WTC11 (cell line): Measurements from ENCODE around the gene HDHD5. TPM values are rescaled to one million over a fixed set of nuclear protein-coding genes. Genes with fewer than 3 reads are reported as not detected.
A peak's percentile ranks its signal among the peaks of the same experiment; 100 is the strongest.

Experiments used
- ATAC-seq: fragments of 200-7000 bp; cut with Tn5 transposase; 2 replicates; pipeline ENCODE4 v1.10.0; 2021; ENCODE audit warnings: mild to moderate bottlenecking, moderate library complexity
- CTCF ChIA-PET: fragments of 300-600 bp; sonication (Branson Sonifier 250); formaldehyde crosslinking; loops from one replicate; lab custom pipeline; 2021; ENCODE audit warnings: antibody characterized with exemption; lab: Charles Lee
- POLR2A ChIA-PET: fragments of 350-600 bp; sonication (Branson Sonifier 250); formaldehyde crosslinking; loops from one replicate; lab custom pipeline; 2021; ENCODE audit warnings: antibody characterized with exemption; lab: Charles Lee
- DNase-seq: peaks from one replicate; pipeline ENCODE4 v3.0.0; 2021; ENCODE audit warnings: low spot score
- H3K27ac Mint-ChIP-seq: 2 replicates; pipeline ENCODE4 v1.8.0; 2021; ENCODE audit warnings: mixed read lengths
- H3K27me3 Mint-ChIP-seq: 2 replicates; pipeline ENCODE4 v1.8.0; 2021; ENCODE audit warnings: low read depth, mild to moderate bottlenecking, moderate library complexity, mixed read lengths
- H3K36me3 Mint-ChIP-seq: 2 replicates; pipeline ENCODE4 v1.8.0; 2021; ENCODE audit warnings: mixed read lengths
- H3K4me1 Mint-ChIP-seq: 2 replicates; pipeline ENCODE4 v1.8.0; 2022; ENCODE audit warnings: mixed read lengths
- H3K4me3 Mint-ChIP-seq: 2 replicates; pipeline ENCODE4 v1.8.0; 2021; ENCODE audit warnings: mild to moderate bottlenecking, moderate library complexity, mixed read lengths
- H3K9me3 Mint-ChIP-seq: 2 replicates; pipeline ENCODE4 v1.8.0; 2021; ENCODE audit warnings: mixed read lengths
- ATF1 ChIP-seq: sonication (generic); formaldehyde crosslinking; IDR thresholded peaks from 2 replicates; pipeline ENCODE4 v1.8.1; 2023; ENCODE audit warnings: mild to moderate bottlenecking, moderate library complexity, missing genetic modification reagents
- CBFB ChIP-seq: sonication (generic); formaldehyde crosslinking; IDR thresholded peaks from 2 replicates; pipeline ENCODE4 v1.8.1; 2022; ENCODE audit warnings: mild to moderate bottlenecking, low read depth, missing genetic modification reagents
- ESRRA ChIP-seq: sonication (generic); formaldehyde crosslinking; IDR thresholded peaks from 2 replicates; pipeline ENCODE4 v1.8.1; 2022; ENCODE audit warnings: mild to moderate bottlenecking, missing genetic modification reagents, borderline replicate concordance
- FOXJ3 ChIP-seq: sonication (generic); formaldehyde crosslinking; IDR thresholded peaks from 2 replicates; pipeline ENCODE4 v1.9.0; 2021; ENCODE audit warnings: missing genetic modification reagents, mild to moderate bottlenecking, borderline replicate concordance
- HMGA2 ChIP-seq: fragments of 250-450 bp; sonication (Bioruptor Pico); IDR thresholded peaks from 2 replicates; pipeline ENCODE4 v1.4.0; 2021; ENCODE audit warnings: mild to moderate bottlenecking, moderate library complexity
- JUN ChIP-seq: sonication (generic); formaldehyde crosslinking; IDR thresholded peaks from 2 replicates; pipeline ENCODE4 v1.8.0; 2023; ENCODE audit warnings: mild to moderate bottlenecking, missing genetic modification reagents
- NFATC4 ChIP-seq: fragments of 250-450 bp; sonication (Bioruptor Pico); IDR thresholded peaks from 2 replicates; pipeline ENCODE4 v1.9.0; 2021; ENCODE audit warnings: mild to moderate bottlenecking
- NR2C2 ChIP-seq: sonication (generic); formaldehyde crosslinking; IDR thresholded peaks from 2 replicates; pipeline ENCODE4 v1.8.0; 2022; ENCODE audit warnings: mild to moderate bottlenecking, missing genetic modification reagents
- OVOL2 ChIP-seq: fragments of 250-450 bp; sonication (Bioruptor Pico); IDR thresholded peaks from 2 replicates; pipeline ENCODE4 v1.9.0; 2021; ENCODE audit warnings: mild to moderate bottlenecking, borderline replicate concordance
- SMAD4 ChIP-seq: sonication (generic); formaldehyde crosslinking; IDR thresholded peaks from 2 replicates; pipeline ENCODE4 v1.8.0; 2022; ENCODE audit warnings: mild to moderate bottlenecking, missing genetic modification reagents
- SOX15 ChIP-seq: fragments of 250-450 bp; sonication (Bioruptor Pico); IDR thresholded peaks from 2 replicates; pipeline ENCODE4 v1.9.0; 2021; ENCODE audit warnings: mild to moderate bottlenecking
- ZBTB21 ChIP-seq: sonication (generic); formaldehyde crosslinking; IDR thresholded peaks from 2 replicates; pipeline ENCODE4 v1.8.1; 2023; ENCODE audit warnings: mild to moderate bottlenecking, missing genetic modification reagents, borderline replicate concordance
- ZNF232 ChIP-seq: sonication (generic); formaldehyde crosslinking; IDR thresholded peaks from 2 replicates; pipeline ENCODE4 v1.8.0; 2022; ENCODE audit warnings: mild to moderate bottlenecking, missing genetic modification reagents
- total RNA-seq: library from RNA; stranded (reverse); gene quantifications from 3 replicates; pipeline ENCODE4 v1.2.3, GENCODE V29; 2021
- TF ChIP-seq, protein P1 (sequence below): sonication (generic); formaldehyde crosslinking; IDR thresholded peaks from 2 replicates; pipeline ENCODE4 v1.8.1; 2022; ENCODE audit warnings: mild to moderate bottlenecking, missing genetic modification reagents, moderate library complexity, borderline replicate concordance
- TF ChIP-seq, protein P2 (sequence below): sonication (generic); formaldehyde crosslinking; IDR thresholded peaks from 2 replicates; pipeline ENCODE4 v1.8.1; 2023; ENCODE audit warnings: mild to moderate bottlenecking, missing genetic modification reagents, borderline replicate concordance
- TF ChIP-seq, protein P3 (sequence below): sonication (generic); formaldehyde crosslinking; IDR thresholded peaks from 2 replicates; pipeline ENCODE4 v1.8.0; 2022; ENCODE audit warnings: mild to moderate bottlenecking, missing genetic modification reagents
- TF ChIP-seq, protein P4 (sequence below): fragments of 250-450 bp; sonication (Bioruptor Pico); IDR thresholded peaks from 2 replicates; pipeline ENCODE4 v1.9.0; 2021; ENCODE audit warnings: mild to moderate bottlenecking
- TF ChIP-seq, protein P5 (sequence below): sonication (generic); formaldehyde crosslinking; IDR thresholded peaks from 2 replicates; pipeline ENCODE4 v1.8.1; 2022; ENCODE audit warnings: missing genetic modification reagents, borderline replicate concordance
- TF ChIP-seq, protein P6 (sequence below): sonication (generic); formaldehyde crosslinking; IDR thresholded peaks from 2 replicates; pipeline ENCODE4 v1.8.1; 2023; ENCODE audit warnings: mild to moderate bottlenecking, missing genetic modification reagents, moderate library complexity
- TF ChIP-seq, protein P7 (sequence below): sonication (generic); formaldehyde crosslinking; IDR thresholded peaks from 2 replicates; pipeline ENCODE4 v1.8.0; 2022; ENCODE audit warnings: mild to moderate bottlenecking, missing genetic modification reagents
- TF ChIP-seq, protein P8 (sequence below): sonication (generic); formaldehyde crosslinking; conservative IDR thresholded peaks from 2 replicates; pipeline ENCODE4 v1.8.1; 2022; ENCODE audit warnings: mild to moderate bottlenecking, missing genetic modification reagents
- TF ChIP-seq, protein P9 (sequence below): sonication (generic); formaldehyde crosslinking; IDR thresholded peaks from 2 replicates; pipeline ENCODE4 v1.8.1; 2023; ENCODE audit warnings: mild to moderate bottlenecking, moderate library complexity, missing genetic modification reagents

Gene HDHD5
- total RNA-seq, 1 experiment from 2014 or later, result 84.0 TPM

DNA sequence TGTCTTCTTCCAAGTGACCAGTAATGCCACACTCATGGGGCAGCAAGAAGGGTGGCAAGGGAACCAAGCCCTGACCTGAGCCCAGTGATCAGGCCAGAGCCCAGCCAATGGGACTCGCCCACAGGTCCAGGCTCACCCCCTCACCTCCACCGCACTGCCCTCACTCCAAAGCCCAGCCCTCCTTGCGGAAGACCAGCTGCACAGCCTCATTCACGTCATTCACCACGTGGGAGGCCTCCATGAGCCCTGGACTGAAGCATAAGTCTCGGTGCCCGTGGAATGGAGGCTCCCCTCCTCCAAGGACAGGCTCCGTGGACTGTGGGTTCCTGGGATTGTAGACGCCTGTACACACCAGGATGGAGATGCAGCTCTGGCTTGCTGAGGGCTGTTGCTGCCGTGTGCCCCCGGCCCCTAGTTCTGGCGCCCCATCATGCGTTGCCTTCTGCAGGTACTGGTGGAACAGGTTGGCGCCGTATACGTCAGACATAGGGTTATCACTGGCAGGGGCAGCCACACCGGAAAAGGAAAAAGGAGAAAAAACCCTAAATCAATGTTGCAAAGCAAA, 21.1 kb downstream of the HDHD5 start:
- no peak for ATAC-seq

DNA sequence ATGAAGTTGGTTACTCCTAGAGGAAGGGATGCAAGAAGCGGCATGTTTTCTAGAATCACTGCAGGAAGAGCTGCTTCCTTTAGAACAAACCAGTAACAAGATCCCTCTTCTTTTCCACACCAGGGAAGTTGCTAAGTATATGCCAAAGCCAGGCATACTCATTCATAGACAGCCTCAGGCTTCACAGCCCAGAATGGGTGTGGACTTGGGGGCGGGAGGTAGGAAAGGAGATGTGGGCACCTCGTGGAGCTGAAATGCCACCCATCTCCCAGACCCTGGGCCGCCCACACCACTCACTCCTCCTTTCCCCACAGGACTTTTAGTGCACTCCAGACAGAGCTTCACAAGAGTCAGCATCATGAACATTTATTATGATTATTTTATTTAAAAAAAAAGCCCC, 21.9 kb downstream of the HDHD5 start:
- ATAC-seq (no peak), DNase-seq (no peak)
- H3K9me3 Mint-ChIP-seq, result no peaks in the 10 kb centered on the region
- H3K4me1 Mint-ChIP-seq, result 0 out of 2 replicates have a peak, but pooled peaks cover 2% of the 10 kb centered on the region
- POLR2A ChIA-PET, result no interaction called here
- H3K27me3 Mint-ChIP-seq, result no peaks in the 10 kb centered on the region
- H3K4me3 Mint-ChIP-seq, result no peak overlapping the region
- no peak overlapping the region for H3K27ac Mint-ChIP-seq
- H3K36me3 Mint-ChIP-seq, result peaks cover 36% of the 10 kb centered on the region
- CTCF ChIA-PET, result interaction anchor here (0.6 to 1.3 kb wide), 2 partner anchors 35 to 472 kb away, joined by 3 to 4 read pairs; no protein-coding TSS in a partner anchor
- no peak for TF ChIP-seq NFATC4 (CRISPR knock-in tag)
- no peak for TF ChIP-seq ZBTB21 (CRISPR knock-in tag)
- no peak for TF ChIP-seq OVOL2
- TF ChIP-seq, protein P1, sequence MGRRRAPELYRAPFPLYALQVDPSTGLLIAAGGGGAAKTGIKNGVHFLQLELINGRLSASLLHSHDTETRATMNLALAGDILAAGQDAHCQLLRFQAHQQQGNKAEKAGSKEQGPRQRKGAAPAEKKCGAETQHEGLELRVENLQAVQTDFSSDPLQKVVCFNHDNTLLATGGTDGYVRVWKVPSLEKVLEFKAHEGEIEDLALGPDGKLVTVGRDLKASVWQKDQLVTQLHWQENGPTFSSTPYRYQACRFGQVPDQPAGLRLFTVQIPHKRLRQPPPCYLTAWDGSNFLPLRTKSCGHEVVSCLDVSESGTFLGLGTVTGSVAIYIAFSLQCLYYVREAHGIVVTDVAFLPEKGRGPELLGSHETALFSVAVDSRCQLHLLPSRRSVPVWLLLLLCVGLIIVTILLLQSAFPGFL (CRISPR knock-in tag), result no peak
- TF ChIP-seq, protein P2, sequence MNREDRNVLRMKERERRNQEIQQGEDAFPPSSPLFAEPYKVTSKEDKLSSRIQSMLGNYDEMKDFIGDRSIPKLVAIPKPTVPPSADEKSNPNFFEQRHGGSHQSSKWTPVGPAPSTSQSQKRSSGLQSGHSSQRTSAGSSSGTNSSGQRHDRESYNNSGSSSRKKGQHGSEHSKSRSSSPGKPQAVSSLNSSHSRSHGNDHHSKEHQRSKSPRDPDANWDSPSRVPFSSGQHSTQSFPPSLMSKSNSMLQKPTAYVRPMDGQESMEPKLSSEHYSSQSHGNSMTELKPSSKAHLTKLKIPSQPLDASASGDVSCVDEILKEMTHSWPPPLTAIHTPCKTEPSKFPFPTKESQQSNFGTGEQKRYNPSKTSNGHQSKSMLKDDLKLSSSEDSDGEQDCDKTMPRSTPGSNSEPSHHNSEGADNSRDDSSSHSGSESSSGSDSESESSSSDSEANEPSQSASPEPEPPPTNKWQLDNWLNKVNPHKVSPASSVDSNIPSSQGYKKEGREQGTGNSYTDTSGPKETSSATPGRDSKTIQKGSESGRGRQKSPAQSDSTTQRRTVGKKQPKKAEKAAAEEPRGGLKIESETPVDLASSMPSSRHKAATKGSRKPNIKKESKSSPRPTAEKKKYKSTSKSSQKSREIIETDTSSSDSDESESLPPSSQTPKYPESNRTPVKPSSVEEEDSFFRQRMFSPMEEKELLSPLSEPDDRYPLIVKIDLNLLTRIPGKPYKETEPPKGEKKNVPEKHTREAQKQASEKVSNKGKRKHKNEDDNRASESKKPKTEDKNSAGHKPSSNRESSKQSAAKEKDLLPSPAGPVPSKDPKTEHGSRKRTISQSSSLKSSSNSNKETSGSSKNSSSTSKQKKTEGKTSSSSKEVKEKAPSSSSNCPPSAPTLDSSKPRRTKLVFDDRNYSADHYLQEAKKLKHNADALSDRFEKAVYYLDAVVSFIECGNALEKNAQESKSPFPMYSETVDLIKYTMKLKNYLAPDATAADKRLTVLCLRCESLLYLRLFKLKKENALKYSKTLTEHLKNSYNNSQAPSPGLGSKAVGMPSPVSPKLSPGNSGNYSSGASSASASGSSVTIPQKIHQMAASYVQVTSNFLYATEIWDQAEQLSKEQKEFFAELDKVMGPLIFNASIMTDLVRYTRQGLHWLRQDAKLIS (CRISPR knock-in tag), result no peak
- TF ChIP-seq NR2C2 (CRISPR knock-in tag), result no peak
- TF ChIP-seq, protein P3, sequence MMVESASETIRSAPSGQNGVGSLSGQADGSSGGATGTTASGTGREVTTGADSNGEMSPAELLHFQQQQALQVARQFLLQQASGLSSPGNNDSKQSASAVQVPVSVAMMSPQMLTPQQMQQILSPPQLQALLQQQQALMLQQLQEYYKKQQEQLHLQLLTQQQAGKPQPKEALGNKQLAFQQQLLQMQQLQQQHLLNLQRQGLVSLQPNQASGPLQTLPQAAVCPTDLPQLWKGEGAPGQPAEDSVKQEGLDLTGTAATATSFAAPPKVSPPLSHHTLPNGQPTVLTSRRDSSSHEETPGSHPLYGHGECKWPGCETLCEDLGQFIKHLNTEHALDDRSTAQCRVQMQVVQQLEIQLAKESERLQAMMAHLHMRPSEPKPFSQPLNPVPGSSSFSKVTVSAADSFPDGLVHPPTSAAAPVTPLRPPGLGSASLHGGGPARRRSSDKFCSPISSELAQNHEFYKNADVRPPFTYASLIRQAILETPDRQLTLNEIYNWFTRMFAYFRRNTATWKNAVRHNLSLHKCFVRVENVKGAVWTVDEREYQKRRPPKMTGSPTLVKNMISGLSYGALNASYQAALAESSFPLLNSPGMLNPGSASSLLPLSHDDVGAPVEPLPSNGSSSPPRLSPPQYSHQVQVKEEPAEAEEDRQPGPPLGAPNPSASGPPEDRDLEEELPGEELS (CRISPR knock-in tag), result no peak
- no peak for TF ChIP-seq SOX15 (CRISPR knock-in tag)
- TF ChIP-seq HMGA2 (CRISPR knock-in tag), result no peak
- TF ChIP-seq ESRRA (CRISPR knock-in tag), result no peak
- no peak for TF ChIP-seq SMAD4
- no peak for TF ChIP-seq JUN (CRISPR knock-in tag)
- TF ChIP-seq, protein P4, sequence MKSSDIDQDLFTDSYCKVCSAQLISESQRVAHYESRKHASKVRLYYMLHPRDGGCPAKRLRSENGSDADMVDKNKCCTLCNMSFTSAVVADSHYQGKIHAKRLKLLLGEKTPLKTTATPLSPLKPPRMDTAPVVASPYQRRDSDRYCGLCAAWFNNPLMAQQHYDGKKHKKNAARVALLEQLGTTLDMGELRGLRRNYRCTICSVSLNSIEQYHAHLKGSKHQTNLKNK, result no peak

More for the DNA sequence above, 21.1 kb downstream of the HDHD5 start:
- H3K27me3 Mint-ChIP-seq, result no peaks in the 10 kb centered on the region
- 0 out of 2 replicates have a peak overlapping the region, but pooled peaks have one; percentile 26 for H3K27ac Mint-ChIP-seq
- peaks cover 44% of the 10 kb centered on the region for H3K36me3 Mint-ChIP-seq
- no peak for DNase-seq
- 0 out of 2 replicates have a peak, but pooled peaks cover 2% of the 10 kb centered on the region for H3K4me1 Mint-ChIP-seq
- no peaks in the 10 kb centered on the region for H3K9me3 Mint-ChIP-seq
- POLR2A ChIA-PET, result no interaction called here
- H3K4me3 Mint-ChIP-seq, result no peak overlapping the region
- CTCF ChIA-PET, result interaction anchor here (0.6 to 1.5 kb wide), 3 partner anchors 18 to 138 kb away, joined by 3 to 7 read pairs (median 4); no protein-coding TSS in a partner anchor
- no peak for TF ChIP-seq ATF1 (CRISPR knock-in tag)
- no peak for TF ChIP-seq ZNF232 (CRISPR knock-in tag)
- TF ChIP-seq, protein P5, sequence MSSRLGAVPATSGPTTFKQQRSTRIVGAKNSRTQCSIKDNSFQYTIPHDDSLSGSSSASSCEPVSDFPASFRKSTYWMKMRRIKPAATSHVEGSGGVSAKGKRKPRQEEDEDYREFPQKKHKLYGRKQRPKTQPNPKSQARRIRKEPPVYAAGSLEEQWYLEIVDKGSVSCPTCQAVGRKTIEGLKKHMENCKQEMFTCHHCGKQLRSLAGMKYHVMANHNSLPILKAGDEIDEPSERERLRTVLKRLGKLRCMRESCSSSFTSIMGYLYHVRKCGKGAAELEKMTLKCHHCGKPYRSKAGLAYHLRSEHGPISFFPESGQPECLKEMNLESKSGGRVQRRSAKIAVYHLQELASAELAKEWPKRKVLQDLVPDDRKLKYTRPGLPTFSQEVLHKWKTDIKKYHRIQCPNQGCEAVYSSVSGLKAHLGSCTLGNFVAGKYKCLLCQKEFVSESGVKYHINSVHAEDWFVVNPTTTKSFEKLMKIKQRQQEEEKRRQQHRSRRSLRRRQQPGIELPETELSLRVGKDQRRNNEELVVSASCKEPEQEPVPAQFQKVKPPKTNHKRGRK (CRISPR knock-in tag), result no peak
- TF ChIP-seq, protein P6, sequence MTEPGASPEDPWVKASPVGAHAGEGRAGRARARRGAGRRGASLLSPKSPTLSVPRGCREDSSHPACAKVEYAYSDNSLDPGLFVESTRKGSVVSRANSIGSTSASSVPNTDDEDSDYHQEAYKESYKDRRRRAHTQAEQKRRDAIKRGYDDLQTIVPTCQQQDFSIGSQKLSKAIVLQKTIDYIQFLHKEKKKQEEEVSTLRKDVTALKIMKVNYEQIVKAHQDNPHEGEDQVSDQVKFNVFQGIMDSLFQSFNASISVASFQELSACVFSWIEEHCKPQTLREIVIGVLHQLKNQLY (CRISPR knock-in tag), result no peak
- no peak for TF ChIP-seq CBFB (CRISPR knock-in tag)
- TF ChIP-seq FOXJ3, result no peak
- TF ChIP-seq, protein P7, sequence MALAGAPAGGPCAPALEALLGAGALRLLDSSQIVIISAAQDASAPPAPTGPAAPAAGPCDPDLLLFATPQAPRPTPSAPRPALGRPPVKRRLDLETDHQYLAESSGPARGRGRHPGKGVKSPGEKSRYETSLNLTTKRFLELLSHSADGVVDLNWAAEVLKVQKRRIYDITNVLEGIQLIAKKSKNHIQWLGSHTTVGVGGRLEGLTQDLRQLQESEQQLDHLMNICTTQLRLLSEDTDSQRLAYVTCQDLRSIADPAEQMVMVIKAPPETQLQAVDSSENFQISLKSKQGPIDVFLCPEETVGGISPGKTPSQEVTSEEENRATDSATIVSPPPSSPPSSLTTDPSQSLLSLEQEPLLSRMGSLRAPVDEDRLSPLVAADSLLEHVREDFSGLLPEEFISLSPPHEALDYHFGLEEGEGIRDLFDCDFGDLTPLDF, result no peak
- TF ChIP-seq ESRRA (CRISPR knock-in tag), result no peak
- TF ChIP-seq, protein P8, sequence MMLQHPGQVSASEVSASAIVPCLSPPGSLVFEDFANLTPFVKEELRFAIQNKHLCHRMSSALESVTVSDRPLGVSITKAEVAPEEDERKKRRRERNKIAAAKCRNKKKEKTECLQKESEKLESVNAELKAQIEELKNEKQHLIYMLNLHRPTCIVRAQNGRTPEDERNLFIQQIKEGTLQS (CRISPR knock-in tag), result no peak
- TF ChIP-seq, protein P9, sequence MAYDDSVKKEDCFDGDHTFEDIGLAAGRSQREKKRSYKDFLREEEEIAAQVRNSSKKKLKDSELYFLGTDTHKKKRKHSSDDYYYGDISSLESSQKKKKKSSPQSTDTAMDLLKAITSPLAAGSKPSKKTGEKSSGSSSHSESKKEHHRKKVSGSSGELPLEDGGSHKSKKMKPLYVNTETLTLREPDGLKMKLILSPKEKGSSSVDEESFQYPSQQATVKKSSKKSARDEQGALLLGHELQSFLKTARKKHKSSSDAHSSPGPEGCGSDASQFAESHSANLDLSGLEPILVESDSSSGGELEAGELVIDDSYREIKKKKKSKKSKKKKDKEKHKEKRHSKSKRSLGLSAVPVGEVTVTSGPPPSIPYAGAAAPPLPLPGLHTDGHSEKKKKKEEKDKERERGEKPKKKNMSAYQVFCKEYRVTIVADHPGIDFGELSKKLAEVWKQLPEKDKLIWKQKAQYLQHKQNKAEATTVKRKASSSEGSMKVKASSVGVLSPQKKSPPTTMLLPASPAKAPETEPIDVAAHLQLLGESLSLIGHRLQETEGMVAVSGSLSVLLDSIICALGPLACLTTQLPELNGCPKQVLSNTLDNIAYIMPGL, result no peak
